ENCODE data around the gene CLNK.

Gene CLNK

GRCh38 chr4:10521424-10521823 lies 163.1 kb downstream of the CLNK start:
- DNase-seq (ENCODE audit: low read depth): no peak

- DNase-seq (ENCODE audit: low read depth): no peak
Observed at GRCh38 chr4:10509733-10510132, 174.8 kb downstream of the CLNK start.

- DNase-seq (ENCODE audit: low read depth): no peak
Observed at GRCh38 chr4:10506077-10506476, 178.5 kb downstream of the CLNK start.

GRCh38 chr4:10504570-10505179 lies 179.9 kb downstream of the CLNK start:
- DNase-seq (ENCODE audit: low read depth): no peak

DNA sequence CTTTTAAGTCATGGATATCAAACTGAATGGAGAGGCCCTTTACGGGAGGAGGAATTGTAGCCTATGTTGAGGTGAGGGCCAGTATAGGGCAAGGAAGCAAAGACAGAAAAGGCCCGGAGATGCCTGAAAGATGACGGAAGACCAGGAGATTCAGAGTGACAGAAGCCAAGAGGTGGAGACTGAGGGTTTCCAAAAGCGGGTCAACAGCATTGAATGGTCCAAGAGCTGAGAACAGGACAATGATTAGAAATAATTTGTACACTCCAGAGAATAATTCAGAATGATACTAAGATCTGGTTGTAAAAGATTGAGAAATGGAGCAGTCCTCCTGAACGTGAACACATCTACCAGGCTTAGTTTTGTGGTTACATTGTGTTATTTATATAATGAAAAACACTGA lies 181.9 kb downstream of the CLNK start:
- no peak for DNase-seq (ENCODE audit: low read depth)

DNA sequence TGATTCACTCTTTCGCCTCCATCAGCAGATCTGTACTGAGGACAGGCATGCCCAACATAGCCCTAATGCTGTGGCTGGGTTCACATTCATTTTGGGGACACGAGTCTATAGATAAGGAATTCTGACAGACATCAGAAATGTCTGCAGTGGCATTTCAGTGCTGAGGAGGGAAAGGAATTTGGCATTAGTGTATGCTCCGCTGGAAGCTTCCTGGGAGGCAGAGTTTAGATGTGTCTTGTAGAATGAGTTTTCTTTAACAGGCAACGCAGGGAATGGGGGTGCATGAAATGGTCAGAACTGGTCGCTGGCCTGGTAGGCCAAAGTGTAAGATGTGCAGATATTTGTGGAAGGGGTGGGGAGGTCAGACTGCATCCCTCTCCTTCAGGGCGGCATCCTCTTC lies 183.8 kb downstream of the CLNK start:
- no peak for DNase-seq (ENCODE audit: low read depth)

DNA sequence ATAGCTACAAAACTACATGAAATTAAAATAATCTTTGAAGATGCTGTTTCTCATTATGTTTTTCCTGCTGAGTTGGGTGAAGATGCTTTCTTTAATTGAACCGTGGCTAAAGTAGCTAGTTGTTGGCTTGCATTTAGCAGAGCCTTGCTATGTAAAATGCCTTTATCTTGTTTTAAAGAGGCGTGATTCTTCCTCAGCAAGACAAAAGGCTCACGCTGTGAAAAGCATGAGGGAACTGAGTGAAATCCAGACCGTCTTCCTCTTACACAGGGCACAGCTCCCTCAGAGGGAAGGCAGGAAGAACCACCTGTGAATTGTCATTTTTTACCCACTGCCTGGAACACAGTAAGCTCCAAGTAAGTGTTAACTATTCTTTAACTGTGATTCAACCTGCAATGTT lies 188.4 kb downstream of the CLNK start:
- no peak for DNase-seq (ENCODE audit: low read depth)

DNA sequence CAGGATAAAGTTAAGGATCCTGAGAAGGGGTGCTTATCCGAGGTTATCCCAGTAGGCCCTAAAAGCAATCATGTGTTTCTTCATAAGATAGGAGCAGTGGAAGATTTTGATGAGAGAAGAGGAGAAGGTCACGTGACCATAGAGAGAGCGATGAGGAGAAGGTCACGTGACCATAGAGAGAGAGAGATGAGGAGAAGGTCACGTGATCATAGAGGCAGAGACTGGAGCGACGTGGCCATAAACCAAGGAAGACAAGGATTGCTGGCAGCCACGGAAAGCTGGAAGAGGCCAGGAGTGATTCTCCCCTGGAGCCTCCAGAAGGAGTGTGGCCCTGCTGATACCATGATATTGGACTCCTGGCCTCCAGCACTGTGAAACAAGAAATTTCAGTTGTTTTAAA lies 188.9 kb downstream of the CLNK start:
- no peak for DNase-seq (ENCODE audit: low read depth)

- DNase-seq (ENCODE audit: low read depth): no peak
Observed at GRCh38 chr4:10492464-10492863, 192.1 kb downstream of the CLNK start.

GRCh38 chr4:10491401-10491800 lies 193.2 kb downstream of the CLNK start:
- DNase-seq (ENCODE audit: low read depth): no peak

GRCh38 chr4:10490996-10491395 lies 193.6 kb downstream of the CLNK start:
- DNase-seq (ENCODE audit: low read depth): no peak

DNA sequence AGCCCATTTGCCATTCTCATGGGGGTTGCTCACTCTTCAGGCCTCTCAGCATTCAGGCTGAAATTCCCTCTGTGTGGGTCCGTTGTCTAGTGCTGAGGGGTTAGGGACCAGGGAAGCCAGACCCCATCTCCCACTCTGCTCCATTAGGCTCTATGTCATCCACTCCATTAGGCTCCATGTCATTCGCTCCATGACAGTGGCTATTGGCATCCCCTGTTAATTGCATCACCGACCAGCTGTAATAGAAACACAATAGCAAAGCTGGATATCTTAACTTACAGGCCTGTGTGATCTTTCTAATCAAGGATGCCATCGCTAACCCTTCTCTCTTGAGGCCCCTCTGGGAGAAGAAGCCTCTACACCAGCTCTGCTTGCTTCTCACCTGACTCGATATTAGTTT lies 201.7 kb downstream of the CLNK start:
- DNase-seq (ENCODE audit: low read depth): no peak

- DNase-seq (ENCODE audit: low read depth): no peak
Observed at GRCh38 chr4:10480616-10481015, 204.0 kb downstream of the CLNK start.

DNA sequence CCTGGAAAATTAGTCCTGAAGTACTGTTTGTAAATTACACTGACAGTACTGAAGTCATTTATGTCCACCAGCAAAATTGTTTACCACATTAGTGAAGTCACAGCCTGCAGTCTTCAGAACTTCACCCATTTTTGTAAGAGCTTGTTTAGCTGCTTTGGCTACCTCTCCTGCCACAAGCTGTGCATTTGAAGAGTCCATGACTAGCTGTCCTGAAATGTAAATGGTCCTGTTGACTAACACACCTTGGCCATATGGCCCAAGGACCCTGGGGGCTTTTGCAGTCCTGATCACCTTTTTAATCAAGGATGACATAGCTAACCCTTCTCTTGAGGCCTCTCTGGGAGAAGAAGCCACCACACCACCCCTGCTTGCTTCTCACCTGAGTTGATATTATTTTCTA lies 205.9 kb downstream of the CLNK start:
- no peak for DNase-seq (ENCODE audit: low read depth)

DNA sequence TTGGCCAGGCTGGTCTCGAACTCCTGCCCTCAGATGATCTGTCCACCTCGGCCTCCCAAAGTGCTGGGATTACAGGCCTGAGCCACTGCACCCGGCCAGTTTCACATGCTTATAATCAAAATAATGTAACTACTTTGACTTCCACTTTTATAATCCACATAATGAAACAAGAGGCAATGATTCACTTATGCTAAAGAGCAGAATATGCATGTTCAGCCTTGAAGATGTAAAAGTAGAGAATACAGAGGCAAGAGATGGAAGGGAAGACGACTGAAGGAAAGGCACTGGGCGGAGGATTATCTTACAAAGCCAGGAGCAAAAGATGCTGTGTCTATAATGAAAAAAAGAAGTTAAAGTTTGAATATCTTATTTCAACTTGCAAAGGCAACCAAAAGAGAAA lies 214.1 kb downstream of the CLNK start:
- DNase-seq (ENCODE audit: low read depth): no peak

- no peak for DNase-seq (ENCODE audit: low read depth)
Observed at GRCh38 chr4:10466161-10466560, 218.4 kb downstream of the CLNK start.

GRCh38 chr4:10462876-10463275 lies 221.7 kb downstream of the CLNK start:
- DNase-seq (ENCODE audit: low read depth): no peak

DNA sequence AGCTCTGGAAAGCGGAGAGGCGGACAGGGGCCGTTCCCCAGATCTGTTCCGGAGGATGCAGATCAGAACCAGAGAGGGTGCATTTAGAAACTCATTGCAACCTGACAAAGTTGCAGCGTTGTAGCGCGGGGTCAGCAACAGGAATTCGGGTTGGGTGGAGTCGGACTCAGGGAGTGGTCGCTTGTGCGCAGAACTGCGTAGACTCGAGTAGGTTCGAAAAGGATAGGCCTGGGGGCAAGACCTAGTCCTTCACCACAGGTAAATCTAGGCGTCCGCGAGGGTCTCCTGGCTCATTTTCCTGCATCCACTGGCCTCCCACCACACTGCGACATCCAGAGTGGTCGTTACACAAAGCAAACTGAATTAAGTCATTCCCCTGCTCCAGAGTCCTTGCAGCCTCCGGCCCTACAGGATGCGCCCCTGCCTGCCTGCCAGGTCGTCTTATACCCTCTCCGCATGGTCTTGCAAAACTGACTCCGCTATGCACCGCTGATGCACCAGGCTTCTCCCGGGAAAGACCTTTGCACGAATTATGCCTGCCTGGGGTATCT lies 222.6 kb downstream of the CLNK start:
- no peak for DNase-seq (ENCODE audit: low read depth)

DNA sequence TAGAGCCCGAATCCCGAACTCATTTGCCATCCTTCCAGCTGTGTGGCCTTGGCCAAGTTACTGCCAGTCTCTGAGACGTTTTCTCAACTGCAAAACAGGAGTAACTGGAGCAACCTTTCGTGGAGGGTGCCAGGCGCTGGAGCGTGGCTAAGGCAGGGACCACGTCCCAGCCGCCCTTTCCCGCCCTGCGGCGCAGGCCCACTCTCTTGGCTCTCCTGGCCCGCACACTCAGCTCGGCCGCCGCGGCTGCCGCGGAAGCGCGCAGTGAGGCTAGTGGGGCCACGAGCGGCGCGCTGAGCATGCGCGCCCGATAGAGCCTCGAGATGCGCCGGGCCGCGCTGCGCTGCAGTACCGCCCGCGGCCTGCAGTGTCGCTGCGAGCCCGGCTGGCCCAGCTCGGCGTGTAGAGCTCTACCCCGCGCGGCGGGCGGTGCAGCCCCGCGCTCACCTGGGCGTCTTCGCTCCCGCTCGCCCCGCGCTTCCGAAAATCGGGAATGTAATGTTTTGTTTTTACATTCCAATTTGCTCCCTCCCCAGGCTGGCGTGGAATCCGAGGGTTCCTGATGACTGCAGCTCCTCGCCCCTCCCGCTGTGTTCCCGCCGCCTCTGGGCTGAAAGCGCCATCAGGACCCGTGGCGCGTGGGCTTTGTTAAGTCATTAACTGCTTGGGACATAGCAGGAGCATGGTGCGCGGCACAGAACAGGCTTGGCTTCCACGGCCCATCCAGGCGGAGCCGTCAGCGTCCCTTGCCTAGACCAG lies 223.3 kb downstream of the CLNK start:
- peak; percentile 79 for DNase-seq (ENCODE audit: low read depth)

DNA sequence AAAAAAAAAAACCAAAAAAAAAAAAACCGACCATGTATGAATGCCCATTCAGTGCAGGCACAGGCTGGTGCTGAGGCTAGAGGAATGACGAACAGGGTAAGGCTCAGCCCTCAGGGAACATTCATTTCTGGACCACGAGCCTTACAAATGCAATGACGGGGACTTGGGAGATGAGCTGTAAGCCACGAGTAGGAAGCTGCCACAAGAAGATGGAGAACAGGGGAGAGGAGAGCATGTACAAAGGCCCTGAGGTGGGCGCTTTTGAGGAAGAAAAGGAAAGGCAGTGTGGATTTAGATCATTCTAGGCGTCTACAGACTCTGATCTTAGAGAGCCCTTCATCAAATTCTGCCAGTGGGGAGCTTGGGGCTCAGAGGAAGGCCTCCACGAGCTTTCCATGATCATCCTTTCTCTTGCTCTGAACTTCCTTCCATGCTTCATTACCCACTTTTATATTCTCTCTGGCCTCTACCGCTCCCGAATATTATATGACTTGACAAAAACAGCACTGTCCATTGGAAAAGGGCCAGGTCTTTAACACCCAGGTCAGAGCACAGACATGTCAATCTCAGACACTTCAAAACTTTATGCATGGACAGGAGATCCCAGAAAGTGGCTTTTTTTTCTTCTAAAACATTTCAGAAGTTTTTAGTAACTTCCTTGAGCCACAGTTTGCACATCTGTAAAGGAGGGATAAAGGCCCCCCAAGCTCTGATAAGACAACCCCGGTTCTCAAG lies 224.1 kb downstream of the CLNK start:
- DNase-seq (ENCODE audit: low read depth): peak; percentile 46

DNA sequence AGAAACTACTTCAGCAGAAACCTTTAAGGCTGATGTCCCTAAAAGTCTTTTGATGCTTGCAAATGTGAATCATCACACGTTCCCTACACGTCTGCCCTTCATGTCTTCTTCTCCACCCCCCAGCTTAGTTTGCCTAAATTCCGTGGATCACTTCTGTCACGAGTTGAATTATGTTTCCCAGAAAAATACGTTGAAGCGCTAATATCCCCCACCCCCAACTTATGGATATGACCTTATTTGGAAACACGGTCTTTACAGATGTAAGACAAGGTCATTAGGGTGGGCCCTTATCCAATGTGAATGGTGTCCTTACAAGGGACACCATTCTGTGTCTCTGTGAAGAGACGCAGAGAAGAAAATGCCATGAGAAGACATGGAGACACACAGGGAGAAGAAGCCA lies 225.3 kb downstream of the CLNK start:
- no peak for DNase-seq (ENCODE audit: low read depth)

GRCh38 chr4:10458177-10458576 lies 226.4 kb downstream of the CLNK start:
- DNase-seq (ENCODE audit: low read depth): no peak

DNA sequence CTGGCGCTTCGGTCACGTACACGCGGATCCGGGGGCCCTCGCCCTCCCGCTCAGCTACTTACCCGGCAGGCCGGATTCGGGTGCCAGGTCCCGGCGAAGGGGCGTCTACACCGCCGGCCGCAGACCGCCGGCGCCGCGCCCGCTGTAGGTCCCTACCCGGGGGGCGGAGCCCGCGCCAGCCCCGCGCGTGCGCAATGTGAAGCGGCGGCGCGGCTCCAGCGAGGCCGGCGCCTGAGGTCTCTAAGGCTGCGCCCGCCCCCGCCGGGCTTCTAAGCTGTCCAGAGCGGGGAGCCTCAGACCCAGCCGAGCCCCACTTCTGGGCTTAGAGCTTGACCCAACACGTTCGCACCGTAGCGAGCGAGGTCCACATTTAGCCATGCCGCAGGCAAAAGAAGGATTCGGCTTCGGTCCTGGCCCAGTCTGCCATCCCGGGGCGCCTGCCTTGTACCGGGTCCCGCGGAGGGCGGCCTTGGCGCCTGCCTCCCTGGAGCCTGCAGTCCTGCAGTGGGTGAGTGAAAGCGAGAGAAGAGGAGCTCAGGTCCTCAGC lies 227.2 kb downstream of the CLNK start, which contains the start of gene ZNF518B:
TSS of gene ZNF518B (minus strand) at position 172 of the 547 bp plus-strand sequence. CDS start 11,098 bp downstream, outside the sequence.
- DNase-seq (ENCODE audit: low read depth): peak; percentile 81

Data from activated T-cell treated with anti-CD3 and anti-CD28 coated beads for 48 hours (primary cell).